Mucosa of rectum (tissue), 2 donors: Measurements from ENCODE around the gene XIAP.
"Not testable (repeated sequence)": the region's sequence is repeated elsewhere in the genome, so short reads cannot be mapped to it uniquely, and the experiment has no call there.

Experiments used
- H3K27ac ChIP-seq, 2 donors: one replicate each; pipeline ENCODE4 v1.7.0; 2013; ENCODE audit warnings: inconsistent platforms in 2 of 2, low read depth in 2 of 2, low read length in 2 of 2
- H3K27me3 ChIP-seq, 2 donors: one replicate each; pipeline ENCODE4 v1.7.0; 2013; ENCODE audit warnings: low read length in 2 of 2; ENCODE audit not compliant: control insufficient read depth in 2 of 2, insufficient read depth in 2 of 2
- H3K36me3 ChIP-seq, 2 donors: one replicate each; pipeline ENCODE4 v1.7.0; 2013; ENCODE audit warnings: low read length in 2 of 2; ENCODE audit not compliant: control insufficient read depth in 2 of 2, insufficient read depth in 2 of 2
- H3K4me1 ChIP-seq, 2 donors: one replicate each; pipeline ENCODE4 v1.7.0; 2013; ENCODE audit warnings: low read length in 2 of 2, mild to moderate bottlenecking in 1 of 2; ENCODE audit not compliant: control insufficient read depth in 2 of 2, insufficient read depth in 2 of 2
- H3K4me3 ChIP-seq, 2 donors: one replicate each; pipeline ENCODE4 v1.7.0; 2013; ENCODE audit warnings: low read length in 2 of 2
- H3K9ac ChIP-seq, 2 donors: one replicate each; pipeline ENCODE4 v1.7.0; 2013; ENCODE audit warnings: low read length in 2 of 2, low read depth in 1 of 2, mild to moderate bottlenecking in 1 of 2
- H3K9me3 ChIP-seq, 2 donors: one replicate each; pipeline ENCODE4 v1.7.0; 2013; ENCODE audit warnings: low read length in 2 of 2; ENCODE audit not compliant: control insufficient read depth in 2 of 2
- donor health status: healthy.
- donor health status: Normal muscosa, but diverticular disease.

The XIAP gene

DNA sequence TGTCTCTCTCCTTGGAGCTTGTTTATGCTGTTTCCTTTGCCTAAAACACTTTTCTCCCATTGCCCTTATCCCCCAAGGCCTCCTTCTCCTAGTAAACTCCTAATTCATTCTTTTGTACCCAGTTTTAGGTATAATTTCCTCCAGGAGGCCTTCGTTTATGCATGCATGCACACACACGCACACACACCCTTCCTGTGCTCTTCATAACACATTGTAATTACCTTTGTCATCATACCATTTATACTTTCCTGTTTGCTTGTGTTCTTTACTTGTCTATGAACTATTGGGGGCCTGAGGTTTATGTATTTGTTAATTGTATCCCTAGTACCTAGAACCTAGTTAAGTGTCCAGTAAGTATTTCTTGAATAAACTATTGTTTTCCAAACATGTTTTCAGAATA is 45.5 kb downstream of the XIAP start:
- no peaks in the 10 kb centered on the region for H3K9me3 ChIP-seq
- H3K27me3 ChIP-seq, result no peaks in the 10 kb centered on the region
- peak overlapping the region; percentile 41 to 75 for H3K27ac ChIP-seq
- no peak overlapping the region for H3K4me3 ChIP-seq
- peaks cover 3 to 9% of the 10 kb centered on the region in 2 donors for H3K36me3 ChIP-seq
- H3K9ac ChIP-seq, result no peak overlapping the region
- peaks cover 4 to 16% of the 10 kb centered on the region in 2 donors for H3K4me1 ChIP-seq

DNA sequence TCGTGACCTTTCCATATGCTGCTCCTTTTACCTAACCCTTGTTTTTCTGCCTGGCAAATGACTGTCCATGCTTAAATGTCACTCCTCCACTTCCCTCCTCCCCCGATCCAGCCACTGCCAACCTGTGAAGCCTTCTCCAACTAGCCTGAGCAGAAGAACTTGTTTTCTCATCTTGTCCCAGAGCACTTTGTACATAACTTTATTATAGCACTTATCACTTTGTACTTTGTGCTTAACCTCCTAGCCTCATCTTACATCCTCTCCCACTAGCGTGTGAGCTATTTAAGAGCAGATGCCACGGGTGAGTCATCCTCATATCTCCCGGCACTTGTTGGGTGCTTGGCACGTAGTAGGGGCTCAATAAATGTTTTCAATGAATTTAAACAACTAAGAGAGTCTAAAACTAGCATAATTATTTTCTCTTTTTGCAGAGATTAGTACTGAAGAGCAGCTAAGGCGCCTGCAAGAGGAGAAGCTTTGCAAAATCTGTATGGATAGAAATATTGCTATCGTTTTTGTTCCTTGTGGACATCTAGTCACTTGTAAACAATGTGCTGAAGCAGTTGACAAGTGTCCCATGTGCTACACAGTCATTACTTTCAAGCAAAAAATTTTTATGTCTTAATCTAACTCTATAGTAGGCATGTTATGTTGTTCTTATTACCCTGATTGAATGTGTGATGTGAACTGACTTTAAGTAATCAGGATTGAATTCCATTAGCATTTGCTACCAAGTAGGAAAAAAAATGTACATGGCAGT is 46.9 kb downstream of the XIAP start:
- Histone ChIP-seq H3K9ac (no peak overlapping the region), H3K27ac (peak overlapping the region; percentile 38 to 78), H3K36me3 (peaks cover 0 to 2% of the 10 kb centered on the region in 2 donors)

DNA sequence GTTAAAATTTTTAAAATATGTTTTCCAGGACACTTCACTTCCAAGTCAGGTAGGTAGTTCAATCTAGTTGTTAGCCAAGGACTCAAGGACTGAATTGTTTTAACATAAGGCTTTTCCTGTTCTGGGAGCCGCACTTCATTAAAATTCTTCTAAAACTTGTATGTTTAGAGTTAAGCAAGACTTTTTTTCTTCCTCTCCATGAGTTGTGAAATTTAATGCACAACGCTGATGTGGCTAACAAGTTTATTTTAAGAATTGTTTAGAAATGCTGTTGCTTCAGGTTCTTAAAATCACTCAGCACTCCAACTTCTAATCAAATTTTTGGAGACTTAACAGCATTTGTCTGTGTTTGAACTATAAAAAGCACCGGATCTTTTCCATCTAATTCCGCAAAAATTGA is 49.7 kb downstream of the XIAP start:
- H3K9me3 ChIP-seq, result no peaks in the 10 kb centered on the region
- H3K4me1 ChIP-seq, result peaks cover 4 to 12% of the 10 kb centered on the region in 2 donors
- no peak overlapping the region for H3K27ac ChIP-seq
- H3K9ac ChIP-seq, result no peak overlapping the region
- no peaks in the 10 kb centered on the region for H3K27me3 ChIP-seq
- no peak overlapping the region for H3K4me3 ChIP-seq
- peaks cover 0 to 2% of the 10 kb centered on the region in 2 donors for H3K36me3 ChIP-seq

More for the DNA sequence above, 46.9 kb downstream of the XIAP start:
- Histone ChIP-seq H3K4me1 (peaks cover 4 to 16% of the 10 kb centered on the region in 2 donors), H3K4me3 (no peak overlapping the region), H3K9me3 (no peaks in the 10 kb centered on the region), H3K27me3 (no peaks in the 10 kb centered on the region)

DNA sequence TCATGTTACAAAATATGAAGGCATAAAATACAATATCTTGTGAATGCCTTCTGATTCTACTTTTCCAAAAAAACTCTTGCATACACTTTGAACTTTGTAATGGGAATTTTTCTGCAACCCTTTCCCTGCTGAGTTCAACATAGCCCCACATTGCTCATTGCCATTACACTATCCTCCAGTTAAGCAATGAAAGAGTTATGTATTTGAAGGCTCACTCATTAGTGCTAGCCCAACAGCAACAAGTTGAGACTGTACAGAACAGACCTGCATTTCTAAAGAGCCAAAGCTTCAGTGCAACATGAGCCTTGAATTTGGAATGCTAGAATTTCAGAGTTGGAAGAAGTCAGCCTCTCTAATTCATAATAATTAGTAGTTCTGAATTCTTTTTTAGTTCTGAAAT is 57.2 kb downstream of the XIAP start:
- Histone ChIP-seq H3K36me3 (no peaks in the 10 kb centered on the region), H3K9ac (no peak overlapping the region), H3K27ac (no peak overlapping the region)

DNA sequence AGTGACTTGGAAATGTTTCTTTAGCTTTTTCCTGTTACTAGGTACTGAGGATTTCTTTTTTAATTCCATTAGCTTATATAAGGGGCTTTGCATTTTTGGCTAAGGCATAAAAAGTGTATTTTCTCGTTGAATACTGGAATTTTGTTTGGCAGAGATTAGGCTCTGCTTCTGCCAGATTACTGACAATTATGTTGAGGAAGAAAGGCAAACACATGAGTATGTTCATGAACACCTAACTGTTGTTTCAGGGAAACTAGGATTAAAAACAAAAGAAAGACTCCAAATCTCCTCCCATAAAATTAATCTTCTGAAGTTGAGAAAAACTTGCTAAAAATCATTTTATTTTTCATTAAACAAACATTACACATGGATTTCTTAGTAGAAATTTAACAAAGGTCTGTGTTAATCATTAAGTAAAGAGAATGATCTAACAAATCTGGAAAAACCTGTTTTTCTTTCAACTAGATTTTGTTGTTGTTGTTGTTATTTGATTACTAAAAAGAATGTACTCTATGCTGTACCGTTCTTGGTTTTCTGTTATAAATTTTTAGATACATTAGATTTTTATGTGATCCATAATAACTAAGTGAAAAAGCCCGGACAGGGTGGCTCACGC is 58.4 kb downstream of the XIAP start:
- H3K9ac ChIP-seq, result no peak overlapping the region
- no peaks in the 10 kb centered on the region for H3K4me1 ChIP-seq
- no peaks in the 10 kb centered on the region for H3K9me3 ChIP-seq
- H3K36me3 ChIP-seq, result no peaks in the 10 kb centered on the region
- no peak overlapping the region for H3K4me3 ChIP-seq
- H3K27me3 ChIP-seq, result no peaks in the 10 kb centered on the region
- H3K27ac ChIP-seq, result no peak overlapping the region

More for the DNA sequence above, 57.2 kb downstream of the XIAP start:
- Histone ChIP-seq H3K9me3 (no peaks in the 10 kb centered on the region), H3K4me3 (no peak overlapping the region), H3K4me1 (no peaks in the 10 kb centered on the region), H3K27me3 (no peaks in the 10 kb centered on the region)

DNA sequence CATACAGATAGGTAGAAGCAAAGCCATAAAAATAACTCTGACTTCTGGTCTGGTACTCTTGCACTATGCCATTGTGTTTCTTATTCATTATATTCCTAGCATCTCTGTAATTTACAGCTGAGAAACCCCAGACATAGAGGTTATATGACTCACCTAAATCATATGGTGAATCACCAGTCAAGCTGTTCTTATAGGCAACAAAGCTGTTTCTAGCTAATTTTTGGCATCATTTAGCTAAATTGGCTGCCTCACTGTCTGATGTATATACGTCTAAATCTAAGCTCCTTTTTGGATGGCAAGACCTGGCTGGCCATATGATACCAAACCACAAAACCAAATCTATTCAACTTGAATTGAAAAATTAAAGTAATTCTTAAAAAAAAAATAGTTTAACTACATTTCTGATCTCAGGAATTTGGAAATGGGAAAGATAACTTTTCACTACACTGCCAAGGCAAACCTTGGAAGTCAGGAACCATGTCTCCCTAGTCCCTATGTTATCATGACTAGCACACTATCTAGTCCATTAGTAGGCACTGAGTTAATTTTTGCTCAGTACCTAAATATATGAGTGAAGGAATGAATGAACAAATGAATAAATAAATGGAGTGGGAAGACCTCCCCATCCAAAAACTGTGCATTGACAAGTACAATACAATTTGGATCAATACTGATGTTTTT is 60.4 kb downstream of the XIAP start:
- Histone ChIP-seq H3K9me3 (no peaks in the 10 kb centered on the region), H3K27ac (no peak overlapping the region), H3K27me3 (no peaks in the 10 kb centered on the region), H3K4me3 (no peak overlapping the region), H3K36me3 (no peaks in the 10 kb centered on the region), H3K9ac (no peak overlapping the region), H3K4me1 (no peaks in the 10 kb centered on the region)

DNA sequence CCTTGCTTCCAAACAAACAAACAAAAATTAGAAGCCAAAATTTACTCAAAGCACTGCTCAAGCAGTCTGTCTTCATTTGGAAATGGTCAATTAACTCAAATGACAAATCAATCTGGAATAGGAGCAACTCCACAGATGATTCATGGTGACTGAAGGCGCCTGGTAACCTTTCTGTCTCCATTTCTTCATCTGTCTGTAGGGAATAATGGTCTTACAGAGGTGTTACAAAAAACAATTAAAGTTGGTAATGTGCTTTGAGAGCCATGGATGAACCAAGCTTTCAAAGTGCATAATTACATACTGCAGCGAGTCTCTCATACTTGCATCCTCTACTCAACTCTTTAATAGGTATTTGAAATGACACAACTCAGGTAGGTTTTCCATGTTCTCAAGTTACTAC is 63.4 kb downstream of the XIAP start:
- Histone ChIP-seq H3K4me1 (no peaks in the 10 kb centered on the region), H3K36me3 (no peaks in the 10 kb centered on the region), H3K9ac (no peak overlapping the region), H3K27me3 (no peaks in the 10 kb centered on the region), H3K27ac (no peak overlapping the region), H3K4me3 (no peak overlapping the region), H3K9me3 (no peaks in the 10 kb centered on the region)

DNA sequence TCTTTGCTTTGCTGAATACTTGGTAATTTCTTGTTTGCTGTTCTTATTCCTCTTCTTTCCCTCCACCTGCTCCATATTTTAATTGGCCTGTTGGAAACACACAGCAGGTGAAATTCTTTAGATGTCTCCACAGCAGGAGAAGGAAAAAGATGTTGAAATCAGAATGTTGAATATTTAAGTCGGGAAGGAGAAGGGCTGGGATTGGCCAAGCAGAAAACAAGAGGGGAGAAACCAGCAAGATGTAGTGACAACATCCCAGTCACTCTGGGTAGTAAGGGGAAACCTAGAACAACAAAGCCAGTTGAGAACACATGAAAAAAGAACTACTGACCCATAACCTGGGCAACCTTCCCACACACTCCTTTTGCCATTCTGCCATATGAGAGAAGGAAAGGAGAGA is 64.3 kb downstream of the XIAP start:
- Histone ChIP-seq H3K27ac (no peak overlapping the region), H3K4me1 (no peaks in the 10 kb centered on the region), H3K36me3 (no peaks in the 10 kb centered on the region), H3K9me3 (no peaks in the 10 kb centered on the region), H3K4me3 (no peak overlapping the region), H3K9ac (no peak overlapping the region), H3K27me3 (no peaks in the 10 kb centered on the region)

DNA sequence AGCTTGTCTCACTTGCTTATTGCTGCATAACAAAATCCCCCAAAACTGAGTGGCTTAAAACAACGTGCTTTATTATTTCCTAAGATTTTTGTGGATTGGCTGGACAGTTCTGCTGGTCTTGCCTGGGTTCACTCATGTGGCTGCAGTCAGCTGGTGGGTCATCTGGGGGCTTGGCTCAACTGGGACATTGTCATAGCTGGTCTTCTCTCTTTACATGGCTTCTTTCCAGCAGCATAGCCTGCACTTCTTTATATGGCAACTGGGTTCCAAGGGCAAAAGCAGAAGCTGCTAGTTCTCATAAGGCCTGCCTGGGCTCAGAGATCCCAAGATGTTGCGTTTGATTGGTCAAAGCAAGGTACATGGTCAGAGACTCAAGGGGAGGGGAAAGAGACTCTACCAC is 68.0 kb downstream of the XIAP start:
- Histone ChIP-seq H3K9me3 (peaks cover 0 to 3% of the 10 kb centered on the region in 2 donors), H3K4me1 (no peaks in the 10 kb centered on the region), H3K27ac (no peak overlapping the region), H3K27me3 (no peaks in the 10 kb centered on the region), H3K4me3 (no peak overlapping the region), H3K9ac (no peak overlapping the region), H3K36me3 (no peaks in the 10 kb centered on the region)

DNA sequence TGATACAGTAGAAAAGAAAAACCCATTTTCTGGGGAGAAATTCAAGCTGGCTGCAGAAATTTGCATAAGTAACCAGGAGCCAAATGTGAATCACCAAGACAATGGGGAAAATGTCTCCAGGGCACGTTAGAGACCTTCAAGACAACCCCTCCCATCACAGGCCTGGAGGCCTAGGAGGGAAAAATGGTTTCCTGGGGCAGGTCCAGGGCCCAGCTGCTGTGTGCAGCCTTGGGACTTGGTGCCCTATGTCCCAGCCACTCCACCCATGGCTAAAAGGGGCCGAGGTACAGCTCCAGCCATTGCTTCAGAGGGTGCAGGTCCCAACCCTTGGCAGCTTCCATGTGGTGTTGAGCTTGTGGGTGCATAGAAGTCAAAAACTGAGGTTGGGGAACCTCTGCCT is 72.2 kb downstream of the XIAP start:
- H3K4me1 ChIP-seq, H3K36me3 ChIP-seq: not testable (repeated sequence)

More for the DNA sequence above, 72.2 kb downstream of the XIAP start:
- not testable (repeated sequence) for H3K4me3 ChIP-seq, H3K9me3 ChIP-seq, H3K9ac ChIP-seq, H3K27ac ChIP-seq, H3K27me3 ChIP-seq
